Urothelium cell line (cell line): ENCODE data around the gene MAPK8IP3.
"Not testable (repeated sequence)": the region's sequence is repeated elsewhere in the genome, so short reads cannot be mapped to it uniquely, and the experiment has no call there.

Source experiments
- DNase-seq: peaks from one replicate; pipeline ENCODE4 v3.0.0; 2011; ENCODE audit warnings: low spot score, mixed read lengths
- FAIRE-seq: peaks from 2 replicates; lab custom pipeline; 2011; peaks lifted over from hg19 to GRCh38; lab: Jason Lieb, UNC

Gene MAPK8IP3

DNA sequence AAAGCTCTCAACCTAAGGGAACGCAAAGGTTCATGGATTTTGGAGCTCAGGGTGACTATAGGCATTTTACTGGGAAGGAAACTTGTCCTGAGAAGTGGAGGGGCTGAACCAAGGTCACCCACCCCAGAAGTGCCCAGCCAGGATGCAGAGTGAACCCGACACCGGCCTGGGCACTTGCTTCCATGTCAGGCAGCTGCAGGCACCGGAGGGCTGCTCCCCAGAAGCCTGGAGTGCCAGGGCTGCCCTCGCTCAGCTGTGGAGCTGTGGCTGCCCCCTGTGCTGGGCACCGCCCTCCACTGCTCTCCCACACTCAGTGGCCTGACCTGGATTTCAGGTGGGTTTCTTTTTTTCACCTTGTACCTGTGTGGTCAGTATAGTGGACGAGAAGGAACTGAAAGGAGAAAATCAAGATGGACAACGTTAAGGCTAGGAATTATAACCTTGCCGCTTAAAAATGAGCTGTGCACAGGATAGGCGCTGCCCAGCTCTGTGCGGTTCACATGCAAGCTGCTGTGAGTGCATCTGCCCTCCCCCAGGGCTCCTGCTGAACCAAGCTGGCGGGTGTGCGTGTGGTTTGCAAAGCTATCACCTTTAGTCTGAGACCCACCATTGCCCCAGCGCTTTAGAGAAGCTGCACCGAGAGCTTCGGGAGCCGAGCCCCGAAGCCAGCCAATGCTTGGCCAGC, 2.2 kb downstream of the MAPK8IP3 start:
- DNase-seq, result no peak
- FAIRE-seq, result no peak

DNA sequence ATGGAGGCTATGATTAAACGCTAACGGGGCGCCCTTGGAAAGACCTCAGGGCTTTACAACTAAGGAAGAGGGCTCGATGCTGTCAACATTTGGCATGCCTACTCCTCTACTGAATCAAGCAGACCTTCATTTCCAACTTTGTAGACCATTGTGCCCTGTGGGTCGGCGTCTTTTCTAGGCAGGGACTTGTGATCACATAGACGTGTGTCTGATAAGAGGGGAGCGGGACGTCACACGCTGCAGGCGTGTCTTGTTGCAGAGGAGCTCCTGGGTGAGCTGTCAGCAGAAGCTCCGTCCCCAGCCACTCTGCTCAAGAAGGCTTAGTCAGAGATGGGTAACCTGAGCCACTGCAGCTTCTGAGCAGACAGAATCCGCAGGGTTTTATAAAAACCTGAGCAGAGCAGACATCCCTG, 2.8 kb downstream of the MAPK8IP3 start:
- no peak for FAIRE-seq
- no peak for DNase-seq

DNA sequence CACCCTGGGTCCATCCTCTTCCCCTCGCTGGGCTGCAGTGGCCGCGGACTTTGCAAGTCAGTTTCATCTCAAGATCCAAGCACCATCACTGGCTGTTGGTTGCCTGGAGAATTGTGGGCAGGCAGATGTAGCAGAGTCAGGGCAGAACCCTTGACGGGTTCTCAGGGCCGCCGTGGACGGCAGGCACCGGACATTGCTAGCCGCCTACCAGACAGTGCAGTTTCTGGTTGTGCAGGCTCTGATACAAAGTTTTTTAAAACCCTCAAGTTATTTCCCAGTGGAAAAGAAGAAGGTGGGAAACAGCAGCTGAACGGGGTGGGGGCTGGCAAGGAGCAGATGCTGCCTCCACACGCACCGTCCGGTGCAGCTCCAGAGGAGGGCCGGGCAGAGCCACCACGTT, 3.4 kb downstream of the MAPK8IP3 start:
- FAIRE-seq, result no peak
- no peak for DNase-seq

- no peak for FAIRE-seq
- no peak for DNase-seq
Measured at GRCh38 chr16:1710811-1711507, 5.0 kb downstream of the MAPK8IP3 start.

DNA sequence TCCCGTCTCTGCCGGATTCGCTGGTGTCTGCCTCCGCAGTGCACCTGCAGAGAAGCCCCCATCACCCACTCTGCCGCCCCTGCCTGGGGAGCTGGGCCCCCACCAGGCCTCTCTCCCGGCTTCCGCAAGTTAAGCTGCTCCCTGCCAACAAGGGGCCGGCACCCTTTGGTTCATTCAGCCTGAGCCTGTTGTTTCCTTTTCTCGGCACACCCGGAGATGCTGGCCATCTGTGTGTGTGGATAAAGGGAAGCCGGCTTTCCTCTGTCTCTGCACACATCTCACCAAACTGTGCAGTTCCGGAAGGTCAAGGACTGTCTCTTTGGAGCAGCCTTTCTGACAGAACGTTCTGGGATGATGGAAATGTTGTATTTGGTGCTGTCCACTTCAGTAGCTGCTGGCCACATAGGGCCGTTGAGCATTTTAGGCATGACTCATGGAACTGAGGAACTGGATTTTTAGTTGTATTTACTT, 6.8 kb downstream of the MAPK8IP3 start:
- DNase-seq (no peak), FAIRE-seq (no peak)

DNA sequence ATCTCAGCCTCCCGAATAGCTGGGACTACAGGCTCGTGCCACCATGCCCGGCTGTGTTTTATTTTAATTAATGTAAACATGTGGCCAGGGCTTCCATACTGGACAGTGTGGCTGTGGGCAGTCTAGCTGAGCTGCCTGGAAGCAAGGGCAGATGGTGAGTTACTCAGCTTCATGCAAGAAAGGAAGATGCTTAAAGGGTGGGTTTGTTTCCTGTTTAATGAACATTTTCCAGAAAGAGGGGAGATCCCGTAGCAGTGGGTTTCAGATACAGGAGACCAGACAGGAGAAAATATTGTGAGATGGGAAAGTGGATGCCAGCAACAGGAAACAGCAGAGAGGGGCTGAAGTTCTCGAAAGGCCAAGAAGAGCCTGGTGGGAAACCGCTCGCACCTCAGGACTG, 7.3 kb downstream of the MAPK8IP3 start:
- DNase-seq (no peak), FAIRE-seq (no peak)

DNA sequence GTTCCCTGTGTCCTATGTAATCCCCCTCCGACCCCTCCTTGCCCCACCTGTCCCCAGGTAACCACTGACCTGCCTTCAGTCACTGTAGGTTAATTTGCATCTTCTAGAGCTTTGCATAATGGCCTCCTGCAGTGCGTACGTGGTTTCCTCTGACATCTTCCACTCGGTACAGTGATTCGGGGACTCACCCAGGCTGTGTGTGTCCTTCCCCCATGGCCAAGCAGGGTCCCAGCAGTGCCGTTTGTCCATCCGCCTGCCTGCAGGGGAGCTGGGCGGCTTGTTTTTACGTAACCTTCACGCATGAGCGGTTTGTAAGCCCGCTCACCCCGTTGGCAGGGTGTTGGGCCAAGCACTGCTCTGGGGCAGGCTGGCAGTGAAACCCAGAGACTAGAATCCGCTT, 7.9 kb downstream of the MAPK8IP3 start:
- no peak for DNase-seq
- FAIRE-seq, result no peak

DNA sequence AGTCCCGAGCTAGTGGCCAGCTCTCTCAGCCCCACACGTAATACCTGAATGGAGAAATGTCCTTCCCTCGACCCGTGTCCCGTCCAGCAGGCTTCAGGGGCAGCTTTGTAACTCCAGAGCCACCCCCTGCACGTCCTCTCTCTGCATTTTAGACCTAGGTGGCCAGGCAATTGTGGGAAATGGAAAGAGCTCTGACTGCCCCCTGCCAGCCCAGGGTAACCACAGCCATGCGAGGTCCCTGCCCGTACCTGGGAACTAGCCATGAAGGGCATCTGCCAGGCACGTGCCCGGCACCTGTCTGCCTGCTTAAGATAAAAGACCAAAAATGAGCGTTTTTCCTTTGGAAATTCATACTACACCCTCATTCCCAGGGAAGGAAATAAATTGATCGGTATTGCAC, 9.2 kb downstream of the MAPK8IP3 start:
- FAIRE-seq (no peak), DNase-seq (no peak)

GRCh38 chr16:1718236-1718635, 12.2 kb downstream of the MAPK8IP3 start:
- FAIRE-seq, DNase-seq: not testable (repeated sequence)

DNA sequence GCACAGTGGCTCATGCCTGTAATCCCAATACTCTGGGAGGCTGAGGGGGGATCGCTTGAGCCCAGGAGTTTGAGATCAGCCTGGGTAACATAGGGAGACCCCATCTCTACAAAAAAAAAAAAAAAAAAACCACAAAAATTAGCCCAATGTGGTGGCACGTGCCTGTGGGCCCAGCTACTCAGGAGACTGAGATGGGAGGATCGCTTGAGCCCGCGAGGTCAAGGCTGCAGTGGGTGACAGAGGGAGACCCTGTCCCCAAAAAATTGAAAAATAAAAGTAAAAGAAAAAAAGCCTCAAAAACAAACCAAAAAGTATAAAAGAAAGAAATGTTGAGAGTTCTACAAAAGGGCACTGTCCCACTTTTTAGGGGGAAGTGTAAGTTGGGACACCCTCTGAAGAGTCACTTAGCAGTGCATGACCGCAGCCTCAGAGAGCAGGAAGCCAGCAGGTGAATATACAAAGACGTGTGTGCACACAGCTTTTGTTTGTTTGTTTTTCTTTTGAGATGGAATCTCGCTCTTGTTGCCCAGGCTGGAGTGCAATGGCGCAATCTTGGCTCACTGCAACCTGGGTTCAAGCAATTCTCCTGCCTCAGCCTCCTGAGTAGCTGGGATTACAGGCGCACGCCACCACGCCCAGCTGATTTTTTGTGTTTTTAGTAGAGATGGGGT, 13.7 kb downstream of the MAPK8IP3 start:
- DNase-seq, FAIRE-seq: not testable (repeated sequence)

DNA sequence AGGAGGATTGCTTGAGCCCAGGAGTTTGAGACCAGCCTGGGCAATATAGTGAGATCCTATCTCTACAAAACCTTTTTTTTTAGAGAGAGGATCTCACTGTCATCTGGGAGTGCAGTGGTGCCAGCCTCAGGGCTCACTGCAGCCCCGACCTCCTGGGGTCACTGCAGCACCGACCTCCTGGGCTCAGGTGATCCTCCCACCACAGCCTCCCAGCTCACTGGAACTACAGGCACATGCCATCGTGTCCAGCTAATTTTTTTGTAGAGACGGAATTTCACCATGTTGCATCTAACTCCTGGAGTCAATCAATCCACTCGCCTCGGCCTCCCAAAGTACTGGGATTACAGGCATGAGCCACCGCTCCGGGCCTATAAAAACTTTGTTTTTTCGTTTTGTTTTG, 15.4 kb downstream of the MAPK8IP3 start:
- DNase-seq, result no peak
- no peak for FAIRE-seq

DNA sequence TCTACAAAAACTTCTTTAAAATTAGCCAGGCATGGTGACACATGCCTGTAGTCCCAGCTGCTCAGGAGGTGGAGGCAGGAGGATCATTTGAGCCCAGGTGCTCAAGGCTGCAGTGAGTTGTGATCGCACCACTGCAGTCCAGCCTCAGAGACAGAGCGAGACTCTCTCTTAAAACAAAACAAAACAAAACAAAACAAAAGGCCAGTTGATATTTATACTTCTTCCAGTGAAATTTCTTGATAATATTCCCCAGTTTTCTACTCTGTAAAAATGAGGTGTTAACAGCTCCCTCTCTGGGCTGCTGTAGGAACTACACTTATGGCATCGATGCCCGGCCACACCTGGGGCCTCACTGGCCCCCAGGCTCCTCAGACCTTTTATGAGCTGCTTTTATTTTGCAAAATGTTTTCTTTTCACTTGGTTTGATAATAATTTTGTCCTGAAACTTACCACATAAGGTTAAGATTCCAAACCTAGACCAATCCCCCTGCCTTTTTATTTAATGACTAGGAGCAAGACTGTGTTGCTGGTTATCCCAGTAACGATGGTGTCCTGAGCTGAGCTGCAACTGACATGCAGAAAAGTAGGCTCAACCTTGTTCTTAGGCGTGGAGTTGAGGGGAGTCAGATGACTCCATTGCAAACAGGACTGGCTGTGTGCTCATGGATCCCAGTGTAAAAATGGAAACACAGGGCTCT, 17.6 kb downstream of the MAPK8IP3 start:
- FAIRE-seq, result no peak
- DNase-seq, result peak; percentile 54

DNA sequence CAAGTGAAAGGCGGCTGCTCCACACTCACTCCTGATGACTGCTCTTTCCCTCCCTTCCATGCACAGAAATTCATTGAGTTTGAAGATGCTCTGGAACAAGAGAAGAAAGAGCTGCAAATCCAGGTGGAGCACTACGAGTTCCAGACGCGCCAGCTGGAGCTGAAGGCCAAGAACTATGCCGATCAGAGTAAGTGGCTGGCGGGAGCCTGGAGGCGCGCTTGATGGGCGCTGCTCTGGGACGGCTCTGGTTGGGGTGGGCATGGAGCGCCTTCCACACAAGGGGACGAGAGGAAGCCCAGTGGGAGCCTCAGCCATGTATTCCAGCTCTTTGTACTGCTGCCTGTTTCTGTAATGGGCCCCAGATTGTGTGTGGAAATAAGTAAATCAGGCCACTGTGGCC, 18.5 kb downstream of the MAPK8IP3 start:
- DNase-seq (no peak), FAIRE-seq (no peak)

GRCh38 chr16:1726661-1727502, 20.9 kb downstream of the MAPK8IP3 start:
- DNase-seq, result no peak
- no peak for FAIRE-seq

DNA sequence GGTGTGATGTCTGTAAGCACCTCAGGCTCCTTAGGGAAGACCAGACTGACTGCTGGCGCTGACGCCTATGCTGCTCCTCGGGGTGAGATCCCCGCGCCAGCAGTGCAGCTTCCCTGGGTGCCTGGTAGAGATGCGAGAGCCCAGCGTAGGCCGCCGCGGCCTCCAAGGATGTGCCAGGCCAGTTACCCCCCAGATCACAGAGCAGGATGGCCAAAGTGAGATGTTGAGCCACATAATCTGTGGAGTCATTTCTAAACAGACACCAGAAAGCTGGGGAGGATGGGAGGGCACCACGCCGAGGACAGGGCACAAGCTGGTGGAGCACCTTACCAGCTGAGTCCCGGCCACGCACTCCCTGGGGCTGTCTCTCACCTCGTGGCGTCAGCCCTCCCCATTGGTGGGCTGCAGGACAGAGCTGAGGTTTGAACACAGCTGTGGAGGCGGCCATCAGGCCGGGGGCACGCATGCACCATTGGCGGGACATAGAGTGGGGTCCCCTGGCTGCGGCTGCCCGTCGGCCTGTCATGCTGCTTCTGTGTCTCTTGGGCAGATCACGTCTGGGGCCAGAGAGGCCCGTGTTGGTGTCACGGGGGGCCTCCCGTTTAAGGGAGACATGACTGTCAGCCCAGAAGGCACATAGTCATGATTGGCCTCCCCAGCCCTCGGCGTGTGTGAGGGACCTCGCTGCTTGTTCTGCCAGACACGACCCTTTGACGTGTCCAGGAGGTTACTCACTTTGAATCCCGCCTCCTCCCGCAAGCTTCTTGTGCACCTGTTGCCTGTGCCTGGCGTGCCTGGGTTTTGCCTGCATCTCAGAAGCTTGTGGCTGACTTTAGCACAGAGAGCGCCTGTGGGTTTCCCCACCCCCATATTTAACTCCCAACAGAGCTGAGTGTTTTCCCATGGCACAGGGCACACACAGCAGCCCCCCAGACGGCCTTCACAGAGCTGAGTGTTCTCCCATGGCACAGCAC, 21.9 kb downstream of the MAPK8IP3 start:
- peak; percentile 32 for FAIRE-seq
- no peak for DNase-seq

GRCh38 chr16:1729026-1729425, 23.0 kb downstream of the MAPK8IP3 start:
- DNase-seq, result no peak
- FAIRE-seq, result peak; percentile 13

DNA sequence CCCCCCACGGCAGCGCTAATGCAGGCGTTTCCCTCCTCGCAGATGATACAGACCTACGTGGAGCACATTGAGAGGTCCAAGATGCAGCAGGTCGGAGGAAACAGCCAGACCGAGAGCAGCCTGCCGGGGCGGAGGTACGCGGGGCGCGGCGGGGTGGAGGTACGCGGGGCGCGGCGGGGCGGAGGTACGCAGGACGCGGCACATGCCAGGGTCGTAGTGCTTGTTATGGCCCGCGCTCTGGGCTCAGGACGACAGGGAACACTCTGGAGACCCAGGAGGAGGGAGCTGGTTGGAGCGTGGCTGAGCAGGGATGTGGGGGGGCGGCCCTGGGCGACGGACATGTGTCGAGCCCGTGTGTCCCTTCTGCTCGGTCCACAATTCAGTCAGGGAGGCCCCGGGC, 23.4 kb downstream of the MAPK8IP3 start:
- DNase-seq, result no peak
- no peak for FAIRE-seq

DNA sequence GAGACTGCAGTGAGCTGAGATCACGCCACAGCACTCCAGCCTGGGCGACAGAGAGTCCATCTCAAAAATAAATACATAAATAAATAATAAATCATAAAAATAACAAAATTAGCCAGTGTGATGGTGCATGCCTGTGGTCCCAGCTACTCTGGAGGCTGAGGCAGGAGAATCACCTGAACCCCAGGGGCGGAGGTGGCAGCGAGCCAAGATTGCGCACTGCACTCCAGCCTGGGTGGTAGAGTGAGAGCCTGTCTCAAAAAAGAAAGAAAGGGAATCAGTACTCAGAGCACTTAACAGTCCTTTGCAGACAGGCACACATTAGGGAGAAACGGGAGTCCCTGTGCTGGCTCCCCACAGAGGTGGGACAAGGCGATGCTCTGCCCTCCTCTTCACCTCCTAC, 25.1 kb downstream of the MAPK8IP3 start:
- no peak for FAIRE-seq
- DNase-seq, result no peak

DNA sequence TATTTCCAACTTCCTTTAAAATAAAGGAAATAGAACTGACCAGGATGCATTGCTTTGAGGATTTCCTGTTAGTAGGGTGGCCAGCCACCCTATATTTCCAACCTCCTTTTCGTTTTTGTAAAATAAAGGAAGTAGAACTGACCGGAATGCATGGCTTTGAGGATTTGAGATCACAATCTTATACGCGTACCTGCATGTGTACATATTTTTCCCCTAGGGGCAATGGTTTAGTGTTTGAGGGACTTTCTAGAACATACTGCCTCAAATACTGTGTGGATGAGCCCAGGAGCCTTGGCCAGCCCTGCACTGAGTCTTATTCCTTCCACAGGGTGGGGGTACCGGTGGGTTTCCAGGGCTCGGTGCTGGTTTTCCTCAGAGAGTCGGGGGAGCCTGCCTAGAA, 25.6 kb downstream of the MAPK8IP3 start:
- no peak for FAIRE-seq
- DNase-seq, result no peak
